Esophagus (tissue), 2 donors: ENCODE data around the gene SLC38A2. TPM values are rescaled to one million over a fixed set of nuclear protein-coding genes. Genes with fewer than 3 reads are reported as not detected.

Experiments used
- H3K27ac ChIP-seq, 2 donors: one replicate each; pipeline ENCODE4 v1.5.1; 2013; ENCODE audit warnings: low read depth in 2 of 2, mild to moderate bottlenecking in 2 of 2, inconsistent platforms in 1 of 2, low read length in 1 of 2, moderate library complexity in 1 of 2
- H3K27me3 ChIP-seq, 2 donors: one replicate each; pipeline ENCODE4 v1.6.1; 2013; ENCODE audit warnings: low read length in 2 of 2, control low read depth in 1 of 2, mild to moderate bottlenecking in 1 of 2; ENCODE audit not compliant: insufficient read depth in 2 of 2, control insufficient read depth in 1 of 2
- H3K36me3 ChIP-seq, 2 donors: one replicate each; pipeline ENCODE4 v1.6.1; 2013; ENCODE audit warnings: low read length in 1 of 2; ENCODE audit not compliant: control insufficient read depth in 2 of 2, insufficient read depth in 2 of 2
- H3K4me1 ChIP-seq, 2 donors: one replicate each; pipeline ENCODE4 v1.6.1; 2013; ENCODE audit warnings: low read length in 1 of 2; ENCODE audit not compliant: control insufficient read depth in 2 of 2, insufficient read depth in 2 of 2
- H3K4me3 ChIP-seq, 2 donors: one replicate each; pipeline ENCODE4 v1.5.1; 2013; ENCODE audit warnings: low read length in 2 of 2, mild to moderate bottlenecking in 2 of 2, low read depth in 1 of 2, moderate library complexity in 1 of 2
- H3K9me3 ChIP-seq, 2 donors: one replicate each; pipeline ENCODE4 v1.6.1; 2013; ENCODE audit warnings: mild to moderate bottlenecking in 2 of 2, low read depth in 1 of 2, low read length in 1 of 2, moderate library complexity in 1 of 2; ENCODE audit not compliant: control insufficient read depth in 2 of 2, insufficient read depth in 1 of 2
- WGBS, 2 donors: extraction: QIAGEN DNeasy Blood & Tissue Kit; methylation state at CpG; one replicate each; pipeline ENCODE4 v1.1.7; 2013; 5-methylcytosine and 5-hydroxymethylcytosine counted together
- polyA plus RNA-seq, 2 donors: library from polyadenylated mRNA; stranded (reverse); fragments of 200-250 nt; gene quantifications; one replicate each; pipeline ENCODE4 v1.2.3, GENCODE V29; 2013
- donor health status: healthy with polysubstance abuse.
- donor health status: Bipolar disorder and iron deficiency.

The SLC38A2 gene
- polyA plus RNA-seq, 2 donors = 80.2 to 82.8 TPM

- Histone ChIP-seq H3K4me1 (no peaks in the 10 kb centered on the region), H3K27me3 (no peaks in the 10 kb centered on the region), H3K27ac (no peak overlapping the region), H3K4me3 (no peak overlapping the region), H3K9me3 (no peaks in the 10 kb centered on the region), H3K36me3 (no peaks in the 10 kb centered on the region)
- WGBS, 2 donors = 84 to 96% methylated on average over 2 of the region's 2 CpGs
Observed at GRCh38 chr12:46407361-46407760, 34.8 kb upstream of the SLC38A2 start.

- H3K9me3 ChIP-seq = no peaks in the 10 kb centered on the region
- no peaks in the 10 kb centered on the region for H3K27me3 ChIP-seq
- no peaks in the 10 kb centered on the region for H3K4me1 ChIP-seq
- H3K36me3 ChIP-seq = no peaks in the 10 kb centered on the region
- 58 to 70% methylated on average over 1 of the region's 1 CpG for WGBS, 2 donors
- no peak overlapping the region for H3K27ac ChIP-seq
- H3K4me3 ChIP-seq = no peak overlapping the region
Observed at GRCh38 chr12:46406352-46407027, 33.9 kb upstream of the SLC38A2 start.

GRCh38 chr12:46404733-46405132 is 32.2 kb upstream of the SLC38A2 start:
- Histone ChIP-seq H3K36me3 (no peaks in the 10 kb centered on the region), H3K27me3 (no peaks in the 10 kb centered on the region), H3K4me3 (no peak overlapping the region), H3K27ac (no peak overlapping the region), H3K4me1 (peaks cover 0 to 5% of the 10 kb centered on the region in 2 donors), H3K9me3 (no peaks in the 10 kb centered on the region)
- WGBS, 2 donors = 74 to 87% methylated on average over 5 of the region's 5 CpGs

- H3K9me3 ChIP-seq = no peaks in the 10 kb centered on the region
- H3K27me3 ChIP-seq = no peaks in the 10 kb centered on the region
- H3K4me1 ChIP-seq = peaks cover 0 to 5% of the 10 kb centered on the region in 2 donors
- no peaks in the 10 kb centered on the region for H3K36me3 ChIP-seq
- 58 to 65% methylated on average over 1 of the region's 1 CpG for WGBS, 2 donors
- H3K27ac ChIP-seq = no peak overlapping the region
- H3K4me3 ChIP-seq = no peak overlapping the region
Observed at GRCh38 chr12:46404225-46404631, 31.7 kb upstream of the SLC38A2 start.

GRCh38 chr12:46403719-46404070 is 31.1 kb upstream of the SLC38A2 start:
- H3K36me3 ChIP-seq = no peaks in the 10 kb centered on the region
- peaks cover 0 to 5% of the 10 kb centered on the region in 2 donors for H3K4me1 ChIP-seq
- no peaks in the 10 kb centered on the region for H3K9me3 ChIP-seq
- no peak overlapping the region for H3K27ac ChIP-seq
- no peak overlapping the region for H3K4me3 ChIP-seq
- no peaks in the 10 kb centered on the region for H3K27me3 ChIP-seq

- WGBS, 2 donors = 47 to 50% methylated on average over 3 of the region's 3 CpGs
- no peak overlapping the region for H3K4me3 ChIP-seq
- H3K4me1 ChIP-seq = peaks cover 0 to 5% of the 10 kb centered on the region in 2 donors
- no peak overlapping the region for H3K27ac ChIP-seq
- H3K36me3 ChIP-seq = no peaks in the 10 kb centered on the region
- H3K27me3 ChIP-seq = no peaks in the 10 kb centered on the region
- no peaks in the 10 kb centered on the region for H3K9me3 ChIP-seq
Observed at GRCh38 chr12:46402941-46403718, 30.6 kb upstream of the SLC38A2 start.

- Histone ChIP-seq H3K27ac (no peak overlapping the region), H3K36me3 (no peaks in the 10 kb centered on the region), H3K4me1 (peaks cover 0 to 5% of the 10 kb centered on the region in 2 donors), H3K4me3 (no peak overlapping the region), H3K9me3 (no peaks in the 10 kb centered on the region), H3K27me3 (no peaks in the 10 kb centered on the region)
- 32 to 54% methylated on average over 2 of the region's 2 CpGs for WGBS, 2 donors
Observed at GRCh38 chr12:46402451-46402850, 29.9 kb upstream of the SLC38A2 start.

- peaks cover 0 to 5% of the 10 kb centered on the region in 2 donors for H3K4me1 ChIP-seq
- no peak overlapping the region for H3K27ac ChIP-seq
- H3K27me3 ChIP-seq = no peaks in the 10 kb centered on the region
- H3K36me3 ChIP-seq = no peaks in the 10 kb centered on the region
- no peaks in the 10 kb centered on the region for H3K9me3 ChIP-seq
- WGBS, 2 donors = 38 to 39% methylated on average over 4 of the region's 4 CpGs
- no peak overlapping the region for H3K4me3 ChIP-seq
Observed at GRCh38 chr12:46401662-46402061, 29.1 kb upstream of the SLC38A2 start.

GRCh38 chr12:46400406-46400805 is 27.8 kb upstream of the SLC38A2 start:
- no peaks in the 10 kb centered on the region for H3K27me3 ChIP-seq

More at GRCh38 chr12:46400406-46400805, 27.8 kb upstream of the SLC38A2 start:
- WGBS, 2 donors = 89% methylated on average over 2 of the region's 2 CpGs
- H3K4me3 ChIP-seq = no peak overlapping the region
- H3K4me1 ChIP-seq = peaks cover 0 to 5% of the 10 kb centered on the region in 2 donors
- H3K9me3 ChIP-seq = no peaks in the 10 kb centered on the region
- H3K27ac ChIP-seq = no peak overlapping the region
- H3K36me3 ChIP-seq = no peaks in the 10 kb centered on the region
